Measurements from ENCODE around the gene CCDC124. TPM values are rescaled to one million over a fixed set of nuclear protein-coding genes. Genes with fewer than 3 reads are reported as not detected.
A peak's percentile ranks its signal among the peaks of the same experiment; 100 is the strongest.

CCDC124 gene
- total RNA-seq, 1 experiment from 2014 or later = 131 TPM

DNA sequence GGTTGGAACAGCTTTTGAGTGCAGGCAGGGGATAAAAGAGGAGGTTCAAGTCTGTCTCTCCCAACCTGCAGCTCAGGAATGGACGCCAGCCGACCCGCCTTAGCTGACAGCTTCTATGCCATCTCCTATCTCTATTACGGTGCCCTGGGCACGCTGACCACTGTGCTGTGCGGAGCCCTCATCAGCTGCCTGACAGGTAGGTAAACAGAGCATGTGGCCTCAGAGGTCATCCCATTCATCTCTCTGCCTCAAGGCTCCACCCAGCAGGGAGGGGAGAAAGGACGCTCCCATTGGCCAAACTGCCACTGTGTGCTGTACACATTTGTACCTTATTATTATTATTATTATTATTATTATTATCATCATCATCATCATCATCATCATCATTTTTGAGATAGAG is 44.6 kb upstream of the CCDC124 start:
- Histone ChIP-seq H3K4me3 (ENCODE audit: low read depth, low read length, poor library complexity, severe bottlenecking) (no peak overlapping the region), H3K36me3 (ENCODE audit: insufficient read depth, low read length, poor library complexity, severe bottlenecking) (no peaks in the 10 kb centered on the region), H3K27me3 (replicated peaks; ENCODE audit: insufficient read depth, low read depth, low read length, poor library complexity) (no peaks in the 10 kb centered on the region), H3K27ac (ENCODE audit: low read depth, low read length, poor library complexity, severe bottlenecking) (no peak overlapping the region), H3K4me1 (ENCODE audit: insufficient read depth, low read length, poor library complexity, severe bottlenecking) (no peaks in the 10 kb centered on the region), H3K9me3 (ENCODE audit: low read depth, low read length, poor library complexity, severe bottlenecking) (no peaks in the 10 kb centered on the region)
- POLR2A ChIA-PET (ENCODE audit: low non-redundant PET) = no interaction called here
- intact Hi-C loops (cut with micrococcal nuclease; ENCODE audit: unreplicated experiment) = no loop called here
- DNase-seq (ENCODE audit: low spot score) = no peak
- BruUV-seq (replicated peaks) = no TSS peak
- CTCF ChIA-PET = no interaction called here
- TF ChIP-seq, protein P1, sequence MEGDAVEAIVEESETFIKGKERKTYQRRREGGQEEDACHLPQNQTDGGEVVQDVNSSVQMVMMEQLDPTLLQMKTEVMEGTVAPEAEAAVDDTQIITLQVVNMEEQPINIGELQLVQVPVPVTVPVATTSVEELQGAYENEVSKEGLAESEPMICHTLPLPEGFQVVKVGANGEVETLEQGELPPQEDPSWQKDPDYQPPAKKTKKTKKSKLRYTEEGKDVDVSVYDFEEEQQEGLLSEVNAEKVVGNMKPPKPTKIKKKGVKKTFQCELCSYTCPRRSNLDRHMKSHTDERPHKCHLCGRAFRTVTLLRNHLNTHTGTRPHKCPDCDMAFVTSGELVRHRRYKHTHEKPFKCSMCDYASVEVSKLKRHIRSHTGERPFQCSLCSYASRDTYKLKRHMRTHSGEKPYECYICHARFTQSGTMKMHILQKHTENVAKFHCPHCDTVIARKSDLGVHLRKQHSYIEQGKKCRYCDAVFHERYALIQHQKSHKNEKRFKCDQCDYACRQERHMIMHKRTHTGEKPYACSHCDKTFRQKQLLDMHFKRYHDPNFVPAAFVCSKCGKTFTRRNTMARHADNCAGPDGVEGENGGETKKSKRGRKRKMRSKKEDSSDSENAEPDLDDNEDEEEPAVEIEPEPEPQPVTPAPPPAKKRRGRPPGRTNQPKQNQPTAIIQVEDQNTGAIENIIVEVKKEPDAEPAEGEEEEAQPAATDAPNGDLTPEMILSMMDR (conservative IDR thresholded peaks at IDR 0.05; ENCODE audit: low read depth, low read length) = no peak
- TF ChIP-seq EZH2 (IDR thresholded peaks at IDR 0.05; ENCODE audit: borderline replicate concordance, low read depth, low read length, poor library complexity, severe bottlenecking) = no peak

GRCh38 chr19:17889609-17890214 is 43.1 kb upstream of the CCDC124 start:
- Histone ChIP-seq H3K4me3 (ENCODE audit: low read depth, low read length, poor library complexity, severe bottlenecking) (no peak overlapping the region), H3K27me3 (replicated peaks; ENCODE audit: insufficient read depth, low read depth, low read length, poor library complexity) (no peaks in the 10 kb centered on the region), H3K27ac (ENCODE audit: low read depth, low read length, poor library complexity, severe bottlenecking) (no peak overlapping the region), H3K36me3 (ENCODE audit: insufficient read depth, low read length, poor library complexity, severe bottlenecking) (no peaks in the 10 kb centered on the region), H3K9me3 (ENCODE audit: low read depth, low read length, poor library complexity, severe bottlenecking) (no peaks in the 10 kb centered on the region), H3K4me1 (ENCODE audit: insufficient read depth, low read length, poor library complexity, severe bottlenecking) (no peaks in the 10 kb centered on the region)
- intact Hi-C loops (cut with micrococcal nuclease; ENCODE audit: unreplicated experiment) = no loop called here
- POLR2A ChIA-PET (ENCODE audit: low non-redundant PET) = no interaction called here
- BruUV-seq (replicated peaks) = no TSS peak
- TF ChIP-seq EZH2 (IDR thresholded peaks at IDR 0.05; ENCODE audit: borderline replicate concordance, low read depth, low read length, poor library complexity, severe bottlenecking) = no peak
- TF ChIP-seq, protein P1 (conservative IDR thresholded peaks at IDR 0.05; ENCODE audit: low read depth, low read length) = no peak
- DNase-seq (ENCODE audit: low spot score) = peak; percentile 75
- CTCF ChIA-PET = no interaction called here

DNA sequence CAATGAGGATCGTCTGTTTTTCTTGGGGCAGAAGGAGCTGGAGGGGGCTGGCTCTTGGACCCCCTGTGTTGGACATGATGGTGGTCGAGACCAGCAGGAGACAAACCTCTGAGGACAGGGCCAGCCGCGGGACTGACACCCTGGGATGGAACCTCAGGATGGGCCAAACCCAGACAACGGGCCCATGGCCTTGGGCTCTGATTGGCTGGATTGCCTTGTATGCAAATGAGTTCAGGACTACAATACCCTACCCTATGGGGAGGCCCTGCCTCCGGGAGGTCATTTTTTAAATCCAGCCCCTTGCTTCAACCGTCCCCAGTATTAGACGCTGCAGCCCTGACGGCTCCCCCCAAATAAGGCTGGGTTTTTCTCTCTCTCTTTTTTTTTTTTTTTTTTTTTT is 39.0 kb upstream of the CCDC124 start:
- ChIA-PET CTCF (no interaction called here), POLR2A (ENCODE audit: low non-redundant PET) (no interaction called here)
- BruUV-seq (replicated peaks) = no TSS peak
- peaks cover 4% of the 10 kb centered on the region for H3K27me3 ChIP-seq (replicated peaks; ENCODE audit: insufficient read depth, low read depth, low read length, poor library complexity)
- no peak overlapping the region for H3K27ac ChIP-seq (ENCODE audit: low read depth, low read length, poor library complexity, severe bottlenecking)
- intact Hi-C loops (cut with micrococcal nuclease; ENCODE audit: unreplicated experiment) = no loop called here
- no peaks in the 10 kb centered on the region for H3K36me3 ChIP-seq (ENCODE audit: insufficient read depth, low read length, poor library complexity, severe bottlenecking)
- TF ChIP-seq, protein P1 (conservative IDR thresholded peaks at IDR 0.05; ENCODE audit: low read depth, low read length) = no peak
- TF ChIP-seq EZH2 (IDR thresholded peaks at IDR 0.05; ENCODE audit: borderline replicate concordance, low read depth, low read length, poor library complexity, severe bottlenecking) = no peak
- H3K9me3 ChIP-seq (ENCODE audit: low read depth, low read length, poor library complexity, severe bottlenecking) = no peaks in the 10 kb centered on the region
- no peak overlapping the region for H3K4me3 ChIP-seq (ENCODE audit: low read depth, low read length, poor library complexity, severe bottlenecking)
- no peaks in the 10 kb centered on the region for H3K4me1 ChIP-seq (ENCODE audit: insufficient read depth, low read length, poor library complexity, severe bottlenecking)
- DNase-seq (ENCODE audit: low spot score) = no peak
